GM10266 (cell line): ENCODE data around the gene AP2S1.
"Not testable (repeated sequence)": the region's sequence is repeated elsewhere in the genome, so short reads cannot be mapped to it uniquely, and the experiment has no call there.

Source experiments
- DNase-seq: peaks from one replicate; pipeline ENCODE4 v3.0.0; 2012; ENCODE audit errors: extremely low spot score
- TF ChIP-seq, protein P1 (sequence below): IDR thresholded peaks from 2 replicates; pipeline ENCODE4 v1.5.1; 2012; ENCODE audit warnings: mild to moderate bottlenecking, low read depth; ENCODE audit not compliant: control insufficient read depth, insufficient read depth; ENCODE audit errors: missing control alignments

AP2S1 gene

GRCh38 chr19:46823049-46823448, 27.6 kb downstream of the AP2S1 start:
- no peak for DNase-seq

DNA sequence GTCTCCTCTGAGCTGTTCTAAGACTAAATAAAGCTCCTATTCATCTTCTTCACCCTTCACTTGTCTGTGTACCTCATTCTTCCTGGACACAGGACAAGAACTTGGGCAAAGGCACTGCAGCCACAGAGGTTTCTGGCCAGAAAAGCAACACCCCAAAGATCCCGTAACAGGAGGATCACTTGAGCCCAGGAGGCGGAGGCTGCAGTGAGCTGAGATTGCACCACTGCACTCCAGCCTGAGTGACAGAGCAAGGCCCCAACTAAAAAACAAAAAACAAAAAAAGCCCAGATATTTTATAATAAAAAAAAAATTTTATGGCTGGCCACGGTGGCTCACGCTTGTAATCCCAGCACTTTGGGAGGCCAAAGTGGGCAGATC, 28.2 kb downstream of the AP2S1 start:
- DNase-seq: not testable (repeated sequence)

More at GRCh38 chr19:46823049-46823448, 27.6 kb downstream of the AP2S1 start:
- TF ChIP-seq, protein P1, sequence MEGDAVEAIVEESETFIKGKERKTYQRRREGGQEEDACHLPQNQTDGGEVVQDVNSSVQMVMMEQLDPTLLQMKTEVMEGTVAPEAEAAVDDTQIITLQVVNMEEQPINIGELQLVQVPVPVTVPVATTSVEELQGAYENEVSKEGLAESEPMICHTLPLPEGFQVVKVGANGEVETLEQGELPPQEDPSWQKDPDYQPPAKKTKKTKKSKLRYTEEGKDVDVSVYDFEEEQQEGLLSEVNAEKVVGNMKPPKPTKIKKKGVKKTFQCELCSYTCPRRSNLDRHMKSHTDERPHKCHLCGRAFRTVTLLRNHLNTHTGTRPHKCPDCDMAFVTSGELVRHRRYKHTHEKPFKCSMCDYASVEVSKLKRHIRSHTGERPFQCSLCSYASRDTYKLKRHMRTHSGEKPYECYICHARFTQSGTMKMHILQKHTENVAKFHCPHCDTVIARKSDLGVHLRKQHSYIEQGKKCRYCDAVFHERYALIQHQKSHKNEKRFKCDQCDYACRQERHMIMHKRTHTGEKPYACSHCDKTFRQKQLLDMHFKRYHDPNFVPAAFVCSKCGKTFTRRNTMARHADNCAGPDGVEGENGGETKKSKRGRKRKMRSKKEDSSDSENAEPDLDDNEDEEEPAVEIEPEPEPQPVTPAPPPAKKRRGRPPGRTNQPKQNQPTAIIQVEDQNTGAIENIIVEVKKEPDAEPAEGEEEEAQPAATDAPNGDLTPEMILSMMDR: no peak

DNA sequence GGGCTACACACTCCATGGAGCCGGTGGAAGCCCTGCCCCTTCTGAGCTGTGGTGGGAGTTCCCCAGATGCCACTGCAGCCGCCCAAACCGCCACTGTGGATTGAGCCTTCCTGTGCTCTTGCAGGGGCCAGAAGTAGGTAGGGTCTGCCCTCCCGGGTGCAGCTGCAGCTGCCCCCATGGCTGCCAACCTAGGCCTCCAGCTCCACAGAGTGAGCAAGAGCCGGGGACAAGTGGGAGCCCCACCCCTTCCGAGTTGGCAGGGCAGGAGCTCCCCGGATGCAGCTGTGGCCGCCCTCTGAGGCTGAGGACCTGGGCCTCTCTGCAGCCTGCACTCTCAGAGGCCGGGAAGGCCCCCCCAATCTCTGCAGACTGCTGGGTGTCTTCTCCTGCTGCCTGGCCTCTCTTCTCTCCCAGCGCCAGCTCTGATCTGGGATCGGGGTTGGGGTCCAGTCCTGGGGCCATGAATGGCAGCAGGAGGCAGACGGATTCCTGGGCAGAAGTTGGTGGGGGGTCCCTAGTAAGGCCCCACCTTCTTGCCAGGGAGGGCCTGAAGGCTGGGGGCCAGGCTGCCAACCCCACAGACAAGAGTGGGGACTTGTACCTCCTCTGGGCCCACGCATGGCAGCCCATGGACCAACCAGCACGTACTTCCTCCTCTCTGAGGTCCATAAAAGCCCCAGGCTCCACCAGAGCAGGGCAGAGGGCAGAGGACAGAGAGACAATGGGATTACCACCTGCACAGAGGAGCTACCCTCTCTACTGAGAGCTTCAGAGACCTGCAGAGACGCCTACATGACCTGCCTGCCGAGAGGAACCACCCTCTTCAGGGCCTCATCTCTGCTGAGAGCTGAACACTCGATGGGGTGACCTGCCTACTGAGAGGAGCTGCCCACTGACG, 28.9 kb downstream of the AP2S1 start:
- TF ChIP-seq, protein P1: no peak
- peak; percentile 51 for DNase-seq

- TF ChIP-seq, protein P1: no peak
- no peak for DNase-seq
Observed at GRCh38 chr19:46818812-46819211, 31.8 kb downstream of the AP2S1 start.

DNA sequence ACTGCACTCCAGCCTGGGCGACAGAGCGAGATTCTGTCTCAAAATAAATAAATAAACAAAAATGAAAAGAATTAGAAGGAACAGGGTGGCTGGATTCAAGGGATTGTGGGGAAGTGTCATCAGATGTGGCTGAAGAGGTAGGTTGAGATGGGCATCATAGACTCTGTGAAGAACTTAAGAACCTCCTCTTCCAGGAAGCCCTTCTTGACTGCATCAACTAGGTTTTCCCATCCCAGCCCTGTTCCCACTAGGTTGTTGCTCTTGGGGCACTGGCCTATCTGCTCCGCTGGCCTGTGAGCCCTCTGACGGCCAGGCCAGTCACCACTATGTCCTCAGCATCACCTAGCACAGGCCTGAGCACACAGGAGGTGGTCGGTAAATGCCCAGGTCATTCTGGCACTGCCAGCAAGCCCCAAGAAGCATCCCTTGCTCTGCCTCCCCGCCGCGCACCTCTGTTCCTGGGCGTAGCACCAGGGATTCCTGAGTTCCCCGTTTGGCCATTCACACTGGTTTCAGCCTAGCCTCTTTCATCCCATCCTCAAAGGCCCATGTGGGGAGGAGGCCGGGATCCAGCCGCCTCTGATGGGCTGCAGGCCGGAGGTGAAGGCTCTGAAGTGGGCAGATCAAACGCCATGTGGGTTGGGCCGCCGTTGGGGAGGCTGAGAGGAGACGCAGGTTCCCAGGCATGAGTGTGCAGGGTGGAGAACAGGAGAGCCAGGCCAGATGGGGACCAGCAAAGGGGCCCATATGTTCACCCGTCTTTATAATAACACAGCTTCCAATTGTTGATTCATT, 34.6 kb downstream of the AP2S1 start:
- TF ChIP-seq, protein P1: no peak

DNA sequence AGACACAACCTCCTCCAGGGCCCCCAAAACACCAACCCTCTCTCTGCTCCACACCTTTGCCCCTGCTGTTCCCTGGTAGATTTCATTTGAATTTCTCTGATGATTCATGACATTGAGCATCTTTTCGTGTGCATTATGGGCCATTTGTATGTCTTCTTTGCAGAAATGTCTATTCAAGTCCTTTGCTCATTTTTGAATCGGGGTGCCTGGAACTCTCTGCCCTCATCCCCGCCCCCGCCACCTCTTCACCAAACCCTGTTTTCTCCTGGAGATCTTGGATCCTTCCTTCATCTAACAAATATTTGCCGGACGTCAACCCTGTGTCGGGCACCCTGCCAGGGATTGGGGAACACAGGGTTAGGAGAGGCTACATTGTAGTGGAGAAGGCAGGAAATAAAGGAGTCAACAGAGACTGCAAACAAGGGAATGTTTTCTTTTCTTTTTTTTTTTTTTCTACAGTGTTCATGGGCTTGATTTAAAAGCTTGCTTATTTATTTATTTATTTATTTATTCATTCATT, 36.7 kb downstream of the AP2S1 start:
- DNase-seq: no peak
- TF ChIP-seq, protein P1: no peak

More for the DNA sequence above, 34.6 kb downstream of the AP2S1 start:
- DNase-seq: no peak

DNA sequence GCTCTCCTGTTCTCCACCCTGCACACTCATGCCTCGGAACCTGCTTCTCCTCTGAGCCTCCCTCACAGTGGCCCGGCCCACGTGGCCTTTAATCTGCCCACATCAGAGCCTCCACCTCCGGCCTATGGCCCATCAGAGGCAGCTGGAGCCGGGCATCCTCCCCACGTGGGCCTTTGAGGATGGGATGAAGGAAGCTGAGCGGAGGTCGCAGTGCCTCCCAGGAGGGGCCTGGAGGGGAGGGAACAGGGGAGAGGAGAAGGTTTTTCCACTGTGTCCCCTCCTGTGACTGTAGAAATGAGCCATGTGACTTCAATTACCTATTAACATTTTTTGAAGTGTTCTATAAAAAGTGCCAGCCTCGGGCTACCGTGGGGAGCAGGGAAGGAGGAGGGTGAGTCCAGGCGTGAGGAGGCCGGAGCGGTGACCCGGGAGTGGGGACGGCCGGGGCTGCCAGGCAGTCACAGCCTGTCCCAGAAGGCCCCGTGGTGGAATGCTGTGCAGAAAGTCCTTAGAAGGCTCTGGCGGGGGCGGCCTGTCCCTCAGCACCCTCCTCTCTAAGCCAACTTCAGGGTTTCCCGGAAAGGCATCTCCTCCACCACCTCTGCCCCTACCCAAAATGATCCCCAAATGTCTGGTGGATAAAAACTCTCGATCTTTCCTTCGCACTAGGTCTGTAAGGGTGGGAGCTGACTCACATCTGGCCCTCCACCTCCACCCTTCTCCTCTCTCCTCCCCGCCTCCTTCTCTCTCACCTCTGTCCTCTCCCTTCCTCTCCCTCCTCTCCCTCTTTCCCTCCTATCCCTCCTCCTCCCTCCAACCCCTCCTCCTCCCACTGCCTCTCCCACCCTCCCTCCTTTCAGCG, 37.4 kb downstream of the AP2S1 start:
- no peak for DNase-seq
- TF ChIP-seq, protein P1: no peak
